GM18867 (cell line): ENCODE data around the gene MIER2.
"Not testable (repeated sequence)": the region's sequence is repeated elsewhere in the genome, so short reads cannot be mapped to it uniquely, and the experiment has no call there.

Experiments
- ATAC-seq: cut with Tn5 transposase; IDR thresholded peaks from one replicate; pipeline ENCODE4 v1.9.1; 2021; ENCODE audit warnings: mild to moderate bottlenecking, moderate library complexity; ENCODE audit not compliant: unreplicated experiment

MIER2 gene

DNA sequence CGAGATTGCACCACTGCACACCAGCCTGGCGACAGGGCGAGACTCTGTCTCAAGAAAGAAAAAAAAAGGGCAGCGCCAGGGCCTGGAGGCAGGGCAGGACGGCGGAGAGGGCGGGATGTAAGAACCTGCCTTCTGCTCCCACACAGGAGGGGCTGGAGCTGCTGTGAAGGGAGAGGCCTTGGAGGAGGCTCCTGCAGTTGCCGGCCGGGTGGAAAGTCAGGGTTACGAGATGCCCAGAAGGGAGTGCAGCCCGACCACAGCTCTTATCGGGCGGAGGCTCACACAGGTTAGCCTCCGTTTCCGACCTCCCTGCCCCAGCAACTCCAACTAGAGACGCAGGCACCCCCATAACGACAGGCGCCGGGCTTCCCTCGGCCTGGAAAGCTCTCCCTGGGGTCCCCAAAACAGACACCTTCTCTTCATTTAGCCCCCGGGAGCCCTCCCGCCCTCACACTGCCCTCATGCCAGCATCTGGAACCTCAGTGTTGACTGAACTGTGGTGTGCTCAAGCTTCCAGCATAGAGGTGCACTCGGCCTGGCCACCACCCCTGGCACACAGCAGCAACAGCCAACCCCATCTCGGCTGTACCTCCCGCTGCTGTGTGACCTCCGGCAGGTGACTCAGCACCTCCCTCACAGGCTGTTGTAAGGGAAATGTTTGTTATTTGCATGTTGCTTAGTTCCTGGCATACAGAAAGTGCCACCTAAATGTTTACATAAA lies 54.8 kb downstream of the MIER2 start:
- ATAC-seq: peak; percentile 43

DNA sequence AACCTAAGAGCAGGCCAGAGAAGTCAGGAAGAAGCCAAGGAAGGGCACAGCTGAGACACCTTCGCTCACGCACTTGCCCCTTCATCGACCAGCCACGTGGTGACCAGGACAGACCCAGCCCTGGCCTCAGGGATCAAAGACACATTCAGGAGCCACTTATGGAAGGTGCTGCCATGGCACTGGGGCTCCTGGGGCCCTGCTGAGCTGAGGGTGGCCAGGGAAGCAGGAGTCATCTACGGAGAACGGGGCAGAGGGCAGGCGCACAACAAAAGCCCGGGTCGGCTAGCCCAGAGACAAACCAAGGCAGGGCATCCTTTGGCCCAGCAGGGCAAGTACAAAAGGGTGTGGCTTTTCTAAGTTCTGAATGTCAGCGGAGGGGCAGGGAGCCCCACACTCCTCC lies 55.7 kb downstream of the MIER2 start:
- no peak for ATAC-seq

DNA sequence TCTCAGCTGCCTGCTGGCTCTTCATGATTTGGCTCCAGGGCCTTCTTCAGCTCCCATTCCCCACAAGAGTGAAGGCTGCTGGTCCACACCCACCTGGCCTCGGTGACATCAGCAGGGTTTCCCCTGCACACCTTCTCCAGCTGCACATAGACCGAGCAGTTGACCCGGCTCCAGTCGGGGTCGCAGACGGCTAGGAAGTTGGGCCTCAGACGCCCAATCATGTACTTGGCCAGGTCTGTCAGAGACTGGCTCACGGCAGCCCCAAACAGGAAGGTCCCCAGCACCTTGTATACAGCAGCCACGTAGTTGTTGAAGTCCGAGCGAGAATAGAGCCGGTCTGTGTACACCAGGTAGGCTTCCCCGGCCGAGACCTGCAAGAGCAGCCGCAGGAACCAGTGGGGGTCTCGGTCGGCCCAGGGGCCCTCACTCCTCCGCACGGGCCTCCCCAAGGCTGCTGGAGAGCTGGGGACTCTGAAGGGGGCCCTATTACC lies 57.2 kb downstream of the MIER2 start:
- ATAC-seq: no peak

DNA sequence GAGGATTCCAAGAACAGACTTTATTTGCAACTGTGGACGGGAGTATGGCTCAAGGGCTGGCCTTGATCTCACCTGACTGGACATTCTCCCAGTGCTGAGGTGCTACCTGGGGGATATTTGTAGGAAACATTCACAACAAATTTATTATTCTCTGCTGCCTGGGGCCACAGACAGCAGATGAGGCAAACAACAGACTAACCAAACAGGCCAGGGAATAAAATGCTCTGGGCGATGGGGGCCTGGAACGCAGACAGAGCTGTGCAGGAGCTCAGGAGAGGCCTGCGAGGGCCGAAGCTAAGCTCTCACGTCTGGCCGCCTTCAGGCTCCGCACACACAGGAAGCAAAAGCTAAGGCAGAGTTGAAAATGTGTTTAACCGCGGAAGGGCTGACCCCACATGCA lies 61.2 kb downstream of the MIER2 start:
- no peak for ATAC-seq

DNA sequence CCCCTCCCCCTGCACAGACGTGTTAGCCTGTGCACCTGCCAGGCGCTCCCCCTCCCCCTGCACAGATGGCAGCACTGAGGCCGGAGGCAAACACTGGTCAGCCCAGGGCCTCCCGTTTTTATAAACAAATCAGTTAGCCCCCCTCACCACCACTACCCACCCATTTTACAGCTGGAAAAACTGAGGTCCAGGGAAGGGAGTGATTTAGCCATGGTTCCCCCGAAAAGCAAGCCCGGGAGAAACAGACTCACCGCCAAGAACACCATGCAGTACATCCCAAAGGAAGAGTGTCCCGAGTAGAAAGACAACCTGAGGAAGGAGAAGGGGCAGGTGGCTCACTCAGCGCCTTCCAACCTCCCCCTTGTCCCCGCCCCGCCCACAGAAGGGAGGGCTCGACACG lies 62.1 kb downstream of the MIER2 start:
- ATAC-seq: no peak

DNA sequence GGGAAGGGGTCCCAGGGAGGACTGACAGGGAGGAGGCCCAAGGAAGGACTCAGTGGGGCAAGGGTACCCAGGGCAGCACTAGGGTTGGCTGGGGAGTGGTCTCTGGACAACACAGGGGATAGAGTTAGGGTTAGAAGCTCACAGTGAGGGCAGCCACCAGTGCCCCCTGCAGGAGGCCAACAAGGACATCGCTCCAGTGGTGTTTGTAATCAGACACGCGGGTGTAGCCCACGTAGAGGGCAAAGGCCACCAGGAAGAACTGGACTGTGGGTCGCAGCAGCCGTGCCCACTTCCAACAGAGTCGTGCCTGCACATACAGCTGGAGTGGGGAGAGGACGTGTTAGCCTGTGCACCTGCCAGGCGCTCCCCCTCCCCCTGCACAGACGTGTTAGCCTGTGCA lies 62.6 kb downstream of the MIER2 start:
- ATAC-seq: no peak

DNA sequence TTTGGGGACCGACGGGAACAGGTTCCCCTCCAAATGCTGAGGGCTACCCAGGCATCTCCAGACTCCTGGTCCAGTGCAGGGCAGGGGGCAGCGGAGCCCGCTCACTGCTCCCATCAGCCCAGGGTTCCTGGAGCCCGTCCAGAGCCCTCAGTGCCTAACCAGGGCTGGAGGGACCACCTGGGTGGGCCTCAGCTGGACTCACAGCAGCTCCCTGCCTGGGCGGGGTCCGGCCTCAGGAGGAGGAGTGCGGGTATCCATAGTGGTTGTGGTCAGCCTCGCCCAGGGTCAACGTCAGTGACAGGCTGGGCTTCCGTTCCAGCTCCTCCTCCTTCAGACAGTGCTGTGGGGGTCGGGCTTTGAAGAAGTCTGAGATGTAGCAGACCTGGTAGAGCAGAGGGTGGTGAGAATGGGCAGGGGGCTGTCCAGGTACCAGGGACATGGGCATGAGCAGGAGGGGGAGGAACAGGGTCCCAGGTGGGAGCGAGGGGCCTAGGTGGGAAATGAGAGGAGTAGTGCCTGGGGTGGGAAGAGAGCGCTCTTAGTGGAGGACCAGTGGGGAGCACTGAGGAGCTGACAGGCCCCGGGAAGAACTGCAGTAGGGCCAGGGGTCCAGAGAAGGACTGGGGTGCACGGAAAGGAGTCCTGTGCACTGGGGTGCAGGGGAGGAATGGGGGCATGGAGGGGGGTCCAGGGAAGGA lies 63.3 kb downstream of the MIER2 start:
- ATAC-seq: no peak

DNA sequence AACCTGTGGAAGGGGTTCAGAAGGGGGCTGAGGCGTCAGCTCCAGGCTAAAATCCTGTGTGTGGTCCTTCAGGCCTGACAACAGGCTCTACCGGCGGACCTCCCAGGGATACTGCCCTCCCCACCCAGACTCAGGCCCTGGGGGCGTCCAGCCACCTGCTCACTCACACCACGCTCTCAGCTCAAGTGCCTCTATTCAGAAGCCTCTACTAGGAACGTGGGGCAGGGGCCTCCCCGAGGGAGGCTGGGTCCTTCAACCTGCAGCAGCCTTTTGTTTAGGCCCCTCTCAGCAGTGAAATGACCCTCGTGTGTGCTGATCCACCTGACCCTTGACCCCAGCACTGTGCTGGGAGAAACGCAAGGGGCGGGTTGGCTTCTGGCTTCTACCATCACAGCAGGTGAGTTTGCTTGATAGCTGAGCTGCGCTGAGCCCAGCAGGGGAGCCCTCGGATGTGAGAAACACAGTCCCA lies 64.0 kb downstream of the MIER2 start:
- no peak for ATAC-seq

DNA sequence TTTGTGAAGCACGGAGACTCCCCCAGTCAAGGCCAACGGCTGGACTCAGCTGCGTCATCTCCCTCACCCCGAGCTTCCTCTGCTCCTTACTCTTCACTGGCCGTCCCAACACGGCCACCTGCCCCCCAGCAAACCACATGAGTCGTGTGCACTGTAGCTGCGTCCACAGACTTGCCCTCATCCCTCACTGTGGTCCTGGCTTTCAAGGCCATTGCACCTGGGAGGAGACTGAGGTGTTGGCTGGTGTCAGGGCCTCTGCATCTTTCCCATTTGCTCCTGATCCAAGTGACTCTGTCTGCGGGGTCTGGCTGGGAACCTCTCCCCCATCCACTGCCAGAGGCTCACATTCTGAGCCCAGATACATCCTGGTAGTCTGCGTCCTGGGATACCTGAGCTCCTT lies 64.9 kb downstream of the MIER2 start:
- ATAC-seq: no peak

DNA sequence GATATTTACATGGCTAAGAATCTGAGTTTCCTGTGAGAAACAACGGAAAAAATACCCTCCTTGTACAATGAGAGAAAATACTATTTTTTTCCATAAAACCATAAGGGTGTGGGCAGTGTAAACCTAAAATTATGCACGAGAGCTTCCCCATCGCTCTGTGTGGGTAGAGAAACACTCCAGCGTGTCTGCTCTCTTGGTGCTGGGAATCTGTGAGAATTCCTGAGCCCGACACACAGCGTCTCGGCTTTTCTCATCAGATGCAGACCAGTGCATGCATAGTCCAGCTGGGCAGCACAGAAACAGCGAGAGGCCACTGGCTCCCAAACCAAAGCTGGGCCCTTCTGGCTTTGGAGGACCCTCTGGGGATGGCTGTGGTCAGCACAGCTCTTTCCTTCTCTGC lies 65.4 kb downstream of the MIER2 start:
- ATAC-seq: no peak

DNA sequence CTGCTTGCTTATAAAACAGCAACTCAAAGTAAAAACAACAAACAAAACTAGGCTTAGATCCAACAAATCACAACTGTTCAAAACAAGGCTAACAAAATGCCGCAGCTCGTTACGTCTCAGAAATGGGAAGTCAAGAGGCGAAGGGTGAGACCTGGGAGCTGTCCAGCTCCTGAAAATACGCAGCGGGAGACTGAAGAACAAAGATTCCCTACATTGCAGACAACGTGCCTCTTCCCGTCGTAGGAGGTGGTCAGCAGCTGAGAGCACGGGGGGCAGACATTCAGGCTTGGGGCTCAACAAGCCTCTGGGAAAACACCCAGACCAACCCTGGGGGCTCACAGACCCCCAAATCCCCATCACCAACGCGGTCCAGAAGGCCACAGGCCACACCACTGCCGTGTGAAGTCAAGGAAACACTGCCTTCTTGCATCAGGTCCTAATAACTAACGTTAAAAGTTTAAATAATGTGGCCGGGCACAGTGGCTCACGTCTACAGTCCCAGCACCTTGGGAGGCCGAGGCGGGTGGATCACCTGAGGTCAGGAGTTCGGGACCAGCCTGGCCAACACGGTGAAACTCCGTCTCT lies 66.9 kb downstream of the MIER2 start:
- ATAC-seq: no peak

DNA sequence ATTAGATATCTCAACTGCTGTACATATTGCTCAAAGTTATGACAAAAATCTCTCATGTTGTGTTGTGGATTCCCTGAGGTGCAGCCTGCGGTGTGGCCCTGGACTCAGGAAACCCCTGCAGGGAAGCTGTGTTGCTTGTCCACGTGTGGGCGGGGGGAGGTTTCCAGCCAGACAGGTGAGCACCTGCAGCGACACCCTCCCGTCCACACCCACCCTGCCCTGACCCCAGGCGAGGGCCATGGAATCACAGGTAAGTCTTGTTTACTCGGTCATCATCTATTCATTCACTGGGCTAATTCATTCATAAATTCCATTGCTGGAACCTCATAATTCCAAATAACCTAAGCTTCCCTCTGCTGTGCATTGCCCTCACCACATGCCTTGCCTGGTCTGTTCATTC lies 67.5 kb downstream of the MIER2 start:
- ATAC-seq: no peak

DNA sequence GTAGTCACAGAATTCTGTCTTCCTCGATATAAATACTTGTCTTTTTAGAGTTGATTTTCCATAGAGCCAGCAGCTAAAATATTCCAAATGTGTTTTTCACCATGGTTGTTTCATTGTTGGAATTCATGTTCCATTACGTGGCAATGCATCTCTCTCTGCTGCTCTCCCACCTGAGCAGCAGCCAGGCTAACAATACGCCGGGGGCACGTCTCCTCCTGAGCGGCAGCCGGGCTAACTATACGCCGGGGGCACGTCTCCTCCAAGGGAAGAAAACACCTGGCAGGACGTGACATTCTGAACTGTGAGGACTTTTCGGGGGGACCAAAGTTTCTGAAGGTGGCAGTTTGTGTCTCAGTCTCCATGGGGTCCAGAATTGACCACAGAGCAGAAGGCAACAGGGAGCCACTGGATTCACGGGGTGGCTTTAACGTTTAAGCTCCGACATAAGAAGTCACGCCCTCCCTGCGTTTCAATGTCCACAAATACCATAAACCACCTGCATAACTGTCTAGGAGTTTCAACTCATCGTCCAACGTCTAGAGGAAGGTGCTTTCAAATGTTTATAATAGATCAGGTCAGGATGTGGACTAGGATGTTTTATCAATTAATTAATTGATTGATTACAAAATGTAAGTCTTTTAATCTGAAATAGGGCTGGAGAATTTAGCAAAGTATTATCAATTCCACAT lies 68.5 kb downstream of the MIER2 start:
- ATAC-seq: no peak

DNA sequence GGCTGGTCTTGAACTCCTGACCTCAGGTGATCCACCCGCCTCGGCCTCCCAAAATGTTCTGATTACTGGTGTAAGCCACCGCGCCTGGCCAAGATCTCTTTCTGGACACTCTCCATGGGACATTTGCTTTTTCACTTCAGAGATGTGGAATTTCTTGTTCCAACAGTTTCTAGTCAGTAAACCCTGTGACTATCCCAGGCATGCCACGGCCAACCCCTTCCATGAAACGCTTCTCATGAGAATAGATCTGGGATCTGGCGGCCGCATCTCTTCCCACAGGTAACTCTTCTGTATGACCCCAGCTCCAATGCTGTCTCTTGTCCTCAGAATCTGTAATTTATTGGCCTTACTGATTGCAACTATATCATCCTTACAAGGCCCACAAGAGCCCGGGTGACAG lies 69.6 kb downstream of the MIER2 start:
- no peak for ATAC-seq

DNA sequence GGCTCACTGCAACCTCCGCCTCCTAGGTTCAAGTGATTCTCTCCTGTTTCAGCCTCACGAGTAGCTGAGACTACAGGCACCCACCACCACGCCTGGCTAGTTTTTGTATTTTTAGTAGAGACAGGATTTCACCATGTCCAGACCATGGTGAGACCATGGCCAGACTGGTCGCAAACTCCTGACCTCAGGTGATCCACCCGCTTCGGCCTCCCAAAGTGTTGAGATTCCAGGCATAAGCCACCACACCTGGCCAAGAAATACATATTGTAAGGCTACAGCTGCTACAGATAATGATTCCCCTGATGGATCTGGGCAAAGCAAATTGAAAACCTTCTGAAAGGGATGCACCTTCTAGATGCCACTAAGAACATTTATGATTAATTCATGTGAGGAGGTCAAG lies 71.2 kb downstream of the MIER2 start:
- ATAC-seq: no peak

DNA sequence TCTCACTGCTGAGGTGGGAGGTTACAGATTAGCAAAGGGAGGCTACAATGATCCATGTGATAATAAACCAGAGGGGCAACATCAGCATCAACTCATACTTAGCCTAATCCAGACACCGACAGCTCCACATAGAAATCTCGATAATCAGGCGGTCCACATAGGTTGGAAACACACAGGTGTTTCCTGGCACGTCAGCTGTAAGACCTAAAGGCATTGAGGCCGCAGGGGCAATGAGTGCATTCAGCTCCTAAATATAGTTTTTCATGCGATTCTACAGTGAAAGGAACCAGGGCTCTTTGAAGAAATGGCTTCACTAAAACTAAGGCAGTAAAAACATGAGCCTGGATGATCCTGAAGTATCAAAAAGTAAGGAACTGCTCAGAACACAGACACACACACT lies 72.7 kb downstream of the MIER2 start:
- no peak for ATAC-seq

DNA sequence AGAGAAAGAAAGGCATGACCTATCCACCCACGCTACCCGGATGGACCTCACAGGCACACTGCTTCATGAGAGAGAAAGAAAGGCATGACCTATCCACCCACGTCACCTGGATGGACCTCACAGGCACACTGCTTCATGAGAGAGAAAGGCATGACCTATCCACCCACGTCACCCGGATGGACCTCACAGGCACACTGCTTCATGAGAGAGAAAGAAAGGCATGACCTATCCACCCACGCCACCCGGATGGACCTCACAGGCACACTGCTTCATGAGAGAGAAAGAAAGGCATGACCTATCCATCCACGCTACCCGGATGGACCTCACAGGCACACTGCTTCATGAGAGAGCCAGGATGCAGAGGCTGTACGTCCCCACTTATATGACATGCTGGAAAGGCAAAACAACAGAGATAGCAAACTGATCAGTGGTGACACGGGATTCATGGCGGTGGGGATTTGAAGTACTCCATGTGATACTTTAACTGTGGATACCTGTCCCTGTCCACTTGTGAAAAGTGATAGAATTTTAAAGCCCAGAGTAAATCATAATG lies 73.8 kb downstream of the MIER2 start:
- ATAC-seq: not testable (repeated sequence)

DNA sequence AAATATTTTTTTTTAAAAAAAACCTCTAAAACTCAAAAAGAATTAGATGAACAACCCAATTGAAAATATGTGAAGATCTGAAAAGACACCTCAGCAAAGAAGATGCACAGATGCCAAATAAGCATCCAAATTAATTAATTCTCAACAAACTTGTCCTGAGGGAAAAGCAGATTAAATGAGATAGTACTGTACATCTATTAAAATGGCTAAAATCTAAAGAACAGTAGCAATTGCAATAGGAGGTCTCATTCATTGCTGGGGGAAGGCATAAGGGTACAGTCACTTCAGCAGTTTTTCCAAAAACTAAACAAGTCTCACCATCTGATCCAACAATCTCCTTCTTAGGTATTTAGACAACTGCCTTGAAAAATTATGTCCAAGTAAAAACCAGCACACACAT lies 75.4 kb downstream of the MIER2 start:
- ATAC-seq: no peak

DNA sequence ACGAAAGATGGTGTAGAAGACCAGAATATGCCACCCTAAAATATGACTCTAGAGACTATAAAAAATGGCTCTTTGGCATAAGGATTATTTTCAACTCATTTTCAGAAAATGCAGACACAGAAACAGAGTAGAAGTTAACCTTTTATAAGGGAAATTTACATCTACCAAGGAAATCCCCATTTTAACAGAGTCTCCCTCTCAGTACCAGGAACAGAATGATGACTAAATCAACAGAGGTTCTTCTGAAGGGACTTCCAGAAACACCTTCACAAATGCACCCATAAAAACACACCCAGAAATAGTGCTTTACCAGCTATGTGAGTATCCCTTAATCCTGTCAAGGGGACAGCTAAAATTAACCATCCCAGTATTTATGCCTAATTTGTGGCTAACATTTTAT lies 82.5 kb downstream of the MIER2 start:
- no peak for ATAC-seq

DNA sequence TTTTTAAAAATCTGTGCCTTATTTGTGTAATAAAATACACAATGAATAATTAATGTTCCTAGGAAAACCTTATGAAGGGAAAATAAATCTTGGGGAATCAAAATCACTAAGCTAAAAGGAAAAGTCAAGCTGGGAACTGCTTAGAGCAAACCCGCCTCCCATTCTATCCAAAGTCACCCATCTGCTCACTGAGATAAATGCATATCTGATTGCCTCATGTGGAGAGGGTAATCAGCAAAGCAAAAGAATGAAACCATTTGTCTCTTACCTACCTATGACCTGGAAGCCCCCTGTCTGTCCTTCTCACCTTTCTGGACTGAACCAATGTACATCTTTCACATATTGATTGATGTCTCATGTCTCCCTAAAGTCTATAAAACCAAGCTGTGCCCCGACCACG lies 87.8 kb downstream of the MIER2 start:
- not testable (repeated sequence) for ATAC-seq
